OCI-LY7 (cell line): ENCODE results near the gene ZNF525.

Experiments
- EZH2phosphoT487 ChIP-seq: fragments of 200-600 bp; sonication (generic); IDR thresholded peaks from 2 replicates; pipeline ENCODE4 v1.6.1; 2018; ENCODE audit warnings: low read depth, borderline replicate concordance, mild to moderate bottlenecking, mixed run types, antibody characterized with exemption, low read length, moderate library complexity, mixed read lengths
- TF ChIP-seq, protein P1 (sequence below): fragments of 200-600 bp; sonication (generic); conservative IDR thresholded peaks from 2 replicates; pipeline ENCODE4 v1.5.1; 2014; ENCODE audit warnings: mild to moderate bottlenecking, antibody characterized with exemption, low read length, moderate library complexity, mixed read lengths

DNA sequence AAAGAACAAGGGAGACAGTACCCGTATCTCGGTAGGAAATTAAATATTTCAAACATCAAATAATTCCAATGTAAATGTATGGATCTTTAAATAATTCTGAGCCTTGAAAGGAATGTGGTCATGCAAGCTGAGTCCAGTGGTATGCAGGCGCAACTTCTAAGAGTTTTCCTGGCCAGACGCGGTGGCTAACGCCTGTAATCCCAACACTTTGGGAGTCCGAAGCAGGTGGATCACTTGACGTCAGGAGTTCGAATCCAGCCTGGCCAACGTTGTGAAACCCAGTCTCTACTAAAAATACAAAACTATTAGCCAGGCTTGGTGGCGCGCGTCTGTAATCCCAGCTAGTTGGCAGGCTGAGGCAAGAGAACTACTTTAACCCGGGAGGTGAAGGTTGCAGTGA lies 33.0 kb upstream of the ZNF525 start:
- TF ChIP-seq, protein P1, sequence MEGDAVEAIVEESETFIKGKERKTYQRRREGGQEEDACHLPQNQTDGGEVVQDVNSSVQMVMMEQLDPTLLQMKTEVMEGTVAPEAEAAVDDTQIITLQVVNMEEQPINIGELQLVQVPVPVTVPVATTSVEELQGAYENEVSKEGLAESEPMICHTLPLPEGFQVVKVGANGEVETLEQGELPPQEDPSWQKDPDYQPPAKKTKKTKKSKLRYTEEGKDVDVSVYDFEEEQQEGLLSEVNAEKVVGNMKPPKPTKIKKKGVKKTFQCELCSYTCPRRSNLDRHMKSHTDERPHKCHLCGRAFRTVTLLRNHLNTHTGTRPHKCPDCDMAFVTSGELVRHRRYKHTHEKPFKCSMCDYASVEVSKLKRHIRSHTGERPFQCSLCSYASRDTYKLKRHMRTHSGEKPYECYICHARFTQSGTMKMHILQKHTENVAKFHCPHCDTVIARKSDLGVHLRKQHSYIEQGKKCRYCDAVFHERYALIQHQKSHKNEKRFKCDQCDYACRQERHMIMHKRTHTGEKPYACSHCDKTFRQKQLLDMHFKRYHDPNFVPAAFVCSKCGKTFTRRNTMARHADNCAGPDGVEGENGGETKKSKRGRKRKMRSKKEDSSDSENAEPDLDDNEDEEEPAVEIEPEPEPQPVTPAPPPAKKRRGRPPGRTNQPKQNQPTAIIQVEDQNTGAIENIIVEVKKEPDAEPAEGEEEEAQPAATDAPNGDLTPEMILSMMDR = no peak
- no peak for TF ChIP-seq EZH2phosphoT487
